Breast epithelium (tissue), 3 donors: Measurements from ENCODE around the gene AGAP5.
"Not testable (repeated sequence)": the region's sequence is repeated elsewhere in the genome, so short reads cannot be mapped to it uniquely, and the experiment has no call there.

Experiments used
- POLR2A ChIP-seq: fragments of 450-650 bp; IDR thresholded peaks from one replicate; pipeline ENCODE4 v1.6.1; 2016; ENCODE audit warnings: antibody characterized with exemption, mild to moderate bottlenecking, moderate library complexity
- POLR2AphosphoS5 ChIP-seq, 3 donors: sonication (generic); formaldehyde crosslinking; IDR thresholded peaks; one replicate each; pipeline ENCODE4 v1.6.1; 2017; ENCODE audit warnings: antibody characterized with exemption in 3 of 3
- TF ChIP-seq, protein P1 (sequence below), 3 donors: fragments of 450-650 bp; IDR thresholded peaks; one replicate each; pipeline ENCODE4 v1.5.1; 2016 to 2017; ENCODE audit warnings: antibody characterized with exemption in 3 of 3, mild to moderate bottlenecking in 3 of 3, moderate library complexity in 3 of 3

DNA sequence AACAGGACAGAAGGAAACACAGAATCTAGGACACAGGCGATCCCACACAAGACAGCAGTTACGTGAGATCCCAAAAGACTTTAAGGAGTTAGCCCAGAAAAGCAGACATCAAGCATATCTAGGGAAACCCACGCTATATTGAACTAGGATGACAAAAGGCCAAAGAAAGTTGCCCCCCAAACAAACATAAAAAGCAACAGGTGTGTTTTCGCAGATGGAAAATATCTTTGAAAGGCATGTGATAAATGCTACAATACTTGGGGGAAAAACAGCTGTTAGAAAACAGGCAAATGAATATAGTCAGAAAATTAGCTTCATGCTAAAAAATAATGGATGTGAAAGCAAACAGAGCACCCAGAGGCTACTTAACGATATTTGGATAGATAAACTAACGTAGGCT, 7.2 kb downstream of the AGAP5 start:
- TF ChIP-seq, protein P1, sequence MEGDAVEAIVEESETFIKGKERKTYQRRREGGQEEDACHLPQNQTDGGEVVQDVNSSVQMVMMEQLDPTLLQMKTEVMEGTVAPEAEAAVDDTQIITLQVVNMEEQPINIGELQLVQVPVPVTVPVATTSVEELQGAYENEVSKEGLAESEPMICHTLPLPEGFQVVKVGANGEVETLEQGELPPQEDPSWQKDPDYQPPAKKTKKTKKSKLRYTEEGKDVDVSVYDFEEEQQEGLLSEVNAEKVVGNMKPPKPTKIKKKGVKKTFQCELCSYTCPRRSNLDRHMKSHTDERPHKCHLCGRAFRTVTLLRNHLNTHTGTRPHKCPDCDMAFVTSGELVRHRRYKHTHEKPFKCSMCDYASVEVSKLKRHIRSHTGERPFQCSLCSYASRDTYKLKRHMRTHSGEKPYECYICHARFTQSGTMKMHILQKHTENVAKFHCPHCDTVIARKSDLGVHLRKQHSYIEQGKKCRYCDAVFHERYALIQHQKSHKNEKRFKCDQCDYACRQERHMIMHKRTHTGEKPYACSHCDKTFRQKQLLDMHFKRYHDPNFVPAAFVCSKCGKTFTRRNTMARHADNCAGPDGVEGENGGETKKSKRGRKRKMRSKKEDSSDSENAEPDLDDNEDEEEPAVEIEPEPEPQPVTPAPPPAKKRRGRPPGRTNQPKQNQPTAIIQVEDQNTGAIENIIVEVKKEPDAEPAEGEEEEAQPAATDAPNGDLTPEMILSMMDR (IDR thresholded peaks at IDR 0.05) = not testable (repeated sequence)
- TF ChIP-seq POLR2A; POLR2AphosphoS5 (IDR thresholded peaks at IDR 0.05): not testable (repeated sequence)
